ENCODE results near the gene ATP6V1B1. TPM values are rescaled to one million over a fixed set of nuclear protein-coding genes. Genes with fewer than 3 reads are reported as not detected.

The ATP6V1B1 gene
- total and polyA plus RNA-seq, 2 of the 13 experiments (the other 11 are each of a cell fraction or from before 2014, with no cell fraction given), result 0.58 to 1.6 TPM

DNA sequence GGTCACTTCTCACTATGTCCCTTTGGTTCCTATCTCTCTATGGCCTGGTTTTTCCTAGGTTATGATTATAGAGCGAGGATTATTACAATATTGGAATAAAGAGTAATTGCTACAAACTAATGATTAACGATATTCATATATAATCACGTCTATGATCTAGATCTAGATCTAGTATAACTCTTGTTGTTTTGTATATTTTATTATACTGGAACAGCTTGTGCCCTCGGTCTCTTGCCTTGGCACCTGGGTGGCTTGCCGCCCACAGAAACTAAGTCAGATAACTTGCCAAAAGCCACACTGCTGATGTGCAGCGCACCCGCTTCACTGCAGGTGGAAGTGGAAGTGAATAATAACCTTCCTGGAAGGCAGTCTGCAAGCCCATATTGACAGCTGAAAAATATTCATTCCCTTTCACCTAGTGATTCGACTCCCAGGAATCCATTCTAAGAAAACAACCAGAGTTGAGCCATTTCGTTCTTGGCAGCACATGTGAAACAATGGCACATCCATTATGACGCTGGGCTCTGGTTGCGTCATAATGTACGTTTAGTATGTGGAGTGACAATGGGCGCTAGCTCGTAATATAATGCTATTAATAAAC is 42.0 kb downstream of the ATP6V1B1 start:
- no peaks in the 10 kb centered on the region for H3K9me3 ChIP-seq (ENCODE audit: low read length)
- DNase-seq (ENCODE audit: low spot score) (peak; percentile 36), ATAC-seq (no peak), FAIRE-seq (no peak)
- no peaks in the 10 kb centered on the region for H3K27me3 ChIP-seq (ENCODE audit: control insufficient read depth in 1 of 2, insufficient read depth in 2 of 2, low read length in 2 of 2)
- ChIA-PET POLR2A (interaction anchor here (0.6 to 1.9 kb wide), 5 partner anchors 12 to 869 kb away, joined by 3 to 6 read pairs (median 3); partner anchors contain the start of gene TEX261), CTCF (ENCODE audit: low intra/inter-chr PET ratio, low total read pairs) (interaction anchor here (1.1 to 3.1 kb wide), 4 partner anchors 13 to 106 kb away, joined by 4 to 34 read pairs (median 4); partner anchors contain the start of gene TEX261)
- TF ChIP-seq U2AF1 (optimal IDR thresholded peaks at IDR 0.05; ENCODE audit: low read depth, low read length) (no peak), YEATS4 (CRISPR knock-in tag; IDR thresholded peaks at IDR 0.05; ENCODE audit: borderline replicate concordance) (peak; percentile 12; the same call in 1 of the 2 replicates), MXI1 (IDR thresholded peaks at IDR 0.05; ENCODE audit: borderline replicate concordance, low read depth, low read length) (0 out of 3 replicates have a peak, but pooled peaks have one; percentile 3), ZFP1 (CRISPR knock-in tag; IDR thresholded peaks at IDR 0.05) (no peak), HOXA5 (CRISPR knock-in tag; IDR thresholded peaks at IDR 0.05) (0 out of 2 replicates have a peak, but pooled peaks have one; percentile 6), ZMYM4 (CRISPR knock-in tag; IDR thresholded peaks at IDR 0.05) (0 out of 2 replicates have a peak, but pooled peaks have one; percentile 4), ZBTB7B (CRISPR knock-in tag; IDR thresholded peaks at IDR 0.05) (0 out of 2 replicates have a peak, but pooled peaks have one; percentile 2), JARID2 (CRISPR knock-in tag; IDR thresholded peaks at IDR 0.05; ENCODE audit: insufficient replicate concordance) (peak; percentile 12), PHF20 (CRISPR knock-in tag; IDR thresholded peaks at IDR 0.05) (0 out of 2 replicates have a peak, but pooled peaks have one; percentile 11), SOX13 (IDR thresholded peaks at IDR 0.05) (no peak), SOX13 (CRISPR knock-in tag; conservative IDR thresholded peaks at IDR 0.05 in 1 of 2, IDR thresholded peaks at IDR 0.05 in 1 of 2) (peak in 1 of 2 experiments; percentile 50; a peak in 1 of 4 replicates), CEBPG (CRISPR knock-in tag; IDR thresholded peaks at IDR 0.05) (peak; percentile 58), ZFP37 (CRISPR knock-in tag; IDR thresholded peaks at IDR 0.05; ENCODE audit: borderline replicate concordance) (0 out of 2 replicates have a peak, but pooled peaks have one; percentile 10), MAZ (IDR thresholded peaks at IDR 0.05; ENCODE audit: borderline replicate concordance, low read depth, low read length) (no peak), MAZ (CRISPR knock-in tag; IDR thresholded peaks at IDR 0.05; ENCODE audit: low read depth) (0 out of 2 replicates have a peak, but pooled peaks have one; percentile 13), CEBPB (IDR thresholded peaks at IDR 0.05; ENCODE audit: borderline replicate concordance, low read depth, low read length) (peak; percentile 90), ZFP36L1 (CRISPR knock-in tag; IDR thresholded peaks at IDR 0.05) (no peak), ZNF235 (CRISPR knock-in tag; IDR thresholded peaks at IDR 0.05; ENCODE audit: borderline replicate concordance) (0 out of 2 replicates have a peak, but pooled peaks have one; percentile 13), FIP1L1 (IDR thresholded peaks at IDR 0.05; ENCODE audit: borderline replicate concordance, insufficient read depth, low read depth, low read length) (no peak), GTF3A (CRISPR knock-in tag; conservative IDR thresholded peaks at IDR 0.05) (no peak), ARNT (IDR thresholded peaks at IDR 0.05) (no peak), ZNF224 (CRISPR knock-in tag; IDR thresholded peaks at IDR 0.05) (no peak), ZNF432 (CRISPR knock-in tag; IDR thresholded peaks at IDR 0.05; ENCODE audit: borderline replicate concordance) (no peak)
- TF ChIP-seq, protein P1, sequence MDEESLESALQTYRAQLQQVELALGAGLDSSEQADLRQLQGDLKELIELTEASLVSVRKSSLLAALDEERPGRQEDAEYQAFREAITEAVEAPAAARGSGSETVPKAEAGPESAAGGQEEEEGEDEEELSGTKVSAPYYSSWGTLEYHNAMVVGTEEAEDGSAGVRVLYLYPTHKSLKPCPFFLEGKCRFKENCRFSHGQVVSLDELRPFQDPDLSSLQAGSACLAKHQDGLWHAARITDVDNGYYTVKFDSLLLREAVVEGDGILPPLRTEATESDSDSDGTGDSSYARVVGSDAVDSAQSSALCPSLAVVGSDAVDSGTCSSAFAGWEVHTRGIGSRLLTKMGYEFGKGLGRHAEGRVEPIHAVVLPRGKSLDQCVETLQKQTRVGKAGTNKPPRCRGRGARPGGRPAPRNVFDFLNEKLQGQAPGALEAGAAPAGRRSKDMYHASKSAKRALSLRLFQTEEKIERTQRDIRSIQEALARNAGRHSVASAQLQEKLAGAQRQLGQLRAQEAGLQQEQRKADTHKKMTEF (CRISPR knock-in tag; IDR thresholded peaks at IDR 0.05), result 0 out of 2 replicates have a peak, but pooled peaks have one; percentile 8
- peaks cover 14% of the 10 kb centered on the region for H3K4me1 ChIP-seq (ENCODE audit: insufficient read depth, low read length)
- no peaks in the 10 kb centered on the region for H4K20me1 ChIP-seq (ENCODE audit: insufficient read depth, low read length)
- H3K79me2 ChIP-seq (ENCODE audit: insufficient read depth, low read length), result no peaks in the 10 kb centered on the region
- peak overlapping the region; percentile 90 for H3K4me2 ChIP-seq (ENCODE audit: low read depth, low read length)
- intact Hi-C loops (cut with micrococcal nuclease; ENCODE audit: unreplicated experiment), result loop anchor here (1.0 kb wide), 1 partner anchor 12 kb away; no protein-coding TSS in a partner anchor
- H3K4me3 ChIP-seq (replicated peaks in 1 of 3; ENCODE audit: insufficient read depth in 1 of 3, low read depth in 2 of 3, low read length in 3 of 3), result peak overlapping the region; percentile 29 to 75 (median 36); a peak in 5 of 6 replicates
- no peak overlapping the region for H2AFZ ChIP-seq (ENCODE audit: low read length)
- H3K9ac ChIP-seq (ENCODE audit: insufficient read depth, low read depth, low read length), result no peak overlapping the region; the same call in 1 of the 2 replicates
- H3K27ac ChIP-seq (ENCODE audit: extremely low read length, insufficient read depth, low read length), result no peak overlapping the region
- WGBS (ENCODE audit: low lambda C conversion rate), result 49% methylated on average over 14 of the region's 14 CpGs
- no peaks in the 10 kb centered on the region for H3K36me3 ChIP-seq (replicated peaks in 1 of 2; ENCODE audit: control insufficient read depth in 1 of 2, insufficient read depth in 2 of 2, low read length in 2 of 2)
- no TSS peak for BruUV-seq (replicated peaks)
- in situ Hi-C loops (cut with HindIII; ENCODE audit: extremely low pct_ligation_motif_present, low pct_unique_long_range_greater_than_20kb), result no loop called here

Measured in HepG2 (cell line).